HepG2 (cell line): ENCODE results near the gene KIF26B. TPM values are rescaled to one million over a fixed set of nuclear protein-coding genes. Genes with fewer than 3 reads are reported as not detected.

ENCODE experiments used
- BRCA1 ChIP-seq: sonication (generic); formaldehyde crosslinking; IDR thresholded peaks from 2 replicates; pipeline ENCODE4 v1.4.0; 2020; ENCODE audit warnings: missing genetic modification reagents
- DNMT3B ChIP-seq: conservative IDR thresholded peaks from 2 replicates; pipeline ENCODE4 v1.6.1; 2016; ENCODE audit warnings: missing biosample characterization, control low read depth
- ELF3 ChIP-seq: IDR thresholded peaks from 2 replicates; pipeline ENCODE4 v1.6.1; 2016; ENCODE audit warnings: missing genetic modification reagents, missing compliant biosample characterization
- FLYWCH1 ChIP-seq: sonication (generic); formaldehyde crosslinking; IDR thresholded peaks from 2 replicates; pipeline ENCODE4 v1.8.1; 2023; ENCODE audit warnings: mild to moderate bottlenecking, missing genetic modification reagents
- IRF2 ChIP-seq: IDR thresholded peaks from 2 replicates; pipeline ENCODE4 v1.6.1; 2018; ENCODE audit warnings: missing genetic modification reagents, missing compliant biosample characterization
- NBN ChIP-seq: fragments of 450-650 bp; conservative IDR thresholded peaks from 2 replicates; pipeline ENCODE4 v1.6.1; 2017
- PCBP1 ChIP-seq: fragments of 200-400 bp; formaldehyde crosslinking; IDR thresholded peaks from 2 replicates; pipeline ENCODE4 v1.6.1; 2017; ENCODE audit warnings: mild to moderate bottlenecking, low read depth, low read length, borderline replicate concordance
- SOX13 ChIP-seq, 3 experiments: fragments of 450-650 bp in 1 of 3; sonication (generic) in 1 of 3; formaldehyde crosslinking in 1 of 3; IDR thresholded peaks in 2 of 3; conservative IDR thresholded peaks in 1 of 3; 2 replicates each; pipeline versions ENCODE4 v1.5.0 to v1.6.1; 2016 to 2020; ENCODE audit warnings: antibody characterized with exemption in 1 of 3, mild to moderate bottlenecking in 1 of 3, missing compliant biosample characterization in 1 of 3, missing genetic modification reagents in 1 of 3, moderate library complexity in 1 of 3
- SP2 ChIP-seq: sonication (generic); formaldehyde crosslinking; IDR thresholded peaks from 2 replicates; pipeline ENCODE4 v1.5.1; 2020; ENCODE audit warnings: mild to moderate bottlenecking, missing genetic modification reagents
- TP53 ChIP-seq: sonication (generic); formaldehyde crosslinking; conservative IDR thresholded peaks from 2 replicates; pipeline ENCODE4 v1.4.0; 2020; ENCODE audit warnings: missing genetic modification reagents
- ZNF496 ChIP-seq: sonication (generic); formaldehyde crosslinking; IDR thresholded peaks from 2 replicates; pipeline ENCODE4 v1.8.1; 2023; ENCODE audit warnings: mild to moderate bottlenecking, moderate library complexity, missing genetic modification reagents; ENCODE audit not compliant: insufficient replicate concordance
- ZNF501 ChIP-seq: sonication (generic); formaldehyde crosslinking; IDR thresholded peaks from 2 replicates; pipeline ENCODE4 v1.5.1; 2020; ENCODE audit warnings: mild to moderate bottlenecking, moderate library complexity, missing genetic modification reagents
- ZNF589 ChIP-seq: sonication (generic); formaldehyde crosslinking; conservative IDR thresholded peaks from 2 replicates; pipeline ENCODE4 v1.8.0; 2022; ENCODE audit warnings: mild to moderate bottlenecking, moderate library complexity, missing genetic modification reagents
- ZNF746 ChIP-seq: sonication (generic); formaldehyde crosslinking; IDR thresholded peaks from 2 replicates; pipeline ENCODE4 v1.8.0; 2022; ENCODE audit warnings: mild to moderate bottlenecking, missing genetic modification reagents
- polyA plus RNA-seq, 8 experiments: library from polyadenylated mRNA; depleted of rRNA in 3 of 8; stranded (reverse) in 7 of 8; unstranded in 1 of 8; fragments of >200 nt; fragmentation: Illumina TruSeq in 4 of 8; extraction: Trizol in 4 of 8; gene quantifications; 2 replicates each; pipeline versions ENCODE4 v1.2.1 to v1.2.3, GENCODE V29; 2011 to 2016; ENCODE audit warnings: low read depth in 4 of 8, missing spikeins in 1 of 8, mixed read lengths in 1 of 8; ENCODE audit not compliant: insufficient read depth in 1 of 8
- total RNA-seq, 5 experiments: library from RNA; depleted of rRNA; stranded (reverse); fragments of >200 nt; fragmentation: Illumina TruSeq; extraction: Trizol; gene quantifications; 2 replicates each; pipeline ENCODE4 v1.2.3, GENCODE V29; 2016; ENCODE audit warnings: low read depth in 1 of 5
- TF ChIP-seq, protein P1 (sequence below): sonication (generic); formaldehyde crosslinking; conservative IDR thresholded peaks from 2 replicates; pipeline ENCODE4 v1.4.0; 2020; ENCODE audit warnings: mild to moderate bottlenecking, missing genetic modification reagents, moderate library complexity
- TF ChIP-seq, protein P2 (sequence below): sonication (generic); formaldehyde crosslinking; IDR thresholded peaks from 2 replicates; pipeline ENCODE4 v1.8.0; 2023; ENCODE audit warnings: mild to moderate bottlenecking, missing genetic modification reagents
- TF ChIP-seq, protein P3 (sequence below): sonication (generic); formaldehyde crosslinking; conservative IDR thresholded peaks from 2 replicates; pipeline ENCODE4 v1.8.0; 2022; ENCODE audit warnings: low read depth, missing genetic modification reagents
- TF ChIP-seq, protein P4 (sequence below): sonication (generic); formaldehyde crosslinking; IDR thresholded peaks from 2 replicates; pipeline ENCODE4 v1.8.0; 2022; ENCODE audit warnings: mild to moderate bottlenecking, missing genetic modification reagents
- TF ChIP-seq, protein P5 (sequence below): sonication (generic); formaldehyde crosslinking; conservative IDR thresholded peaks from 2 replicates; pipeline ENCODE4 v1.5.0; 2020; ENCODE audit warnings: missing genetic modification reagents

The KIF26B gene
- total and polyA plus RNA-seq, 2 of the 13 experiments (the other 11 are each of a cell fraction or from before 2014, with no cell fraction given), result 0.08 to 0.09 TPM

DNA sequence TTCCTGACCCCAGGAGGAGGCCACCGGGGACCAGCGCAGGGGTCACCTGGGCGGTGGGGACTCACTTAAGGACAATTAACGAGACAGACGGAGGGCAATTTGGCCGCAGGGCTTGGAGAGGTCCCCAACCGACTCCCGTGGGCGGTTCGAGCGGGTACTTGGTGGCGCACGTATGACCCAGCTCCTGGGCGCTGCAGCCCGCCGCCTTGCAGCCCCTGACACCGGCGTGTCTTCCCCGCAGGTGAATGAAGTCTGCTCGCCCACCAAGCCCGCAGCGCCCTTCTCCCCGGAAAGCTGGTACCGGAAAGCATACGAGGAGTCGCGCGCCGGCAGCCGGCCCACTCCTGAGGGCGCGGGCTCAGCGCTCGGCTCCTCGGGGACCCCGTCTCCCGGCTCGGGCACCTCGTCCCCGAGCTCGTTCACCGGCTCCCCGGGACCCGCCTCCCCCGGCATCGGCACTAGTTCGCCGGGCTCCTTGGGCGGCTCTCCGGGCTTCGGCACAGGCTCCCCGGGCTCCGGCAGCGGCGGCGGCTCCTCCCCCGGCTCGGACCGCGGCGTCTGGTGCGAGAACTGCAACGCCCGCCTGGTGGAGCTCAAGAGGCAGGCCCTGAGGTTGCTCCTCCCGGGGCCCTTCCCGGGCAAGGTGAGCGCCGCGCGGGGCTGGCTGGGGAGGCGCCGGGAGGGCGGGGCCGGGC, 1.4 kb downstream of the KIF26B start (continued):
- TF ChIP-seq, protein P1, sequence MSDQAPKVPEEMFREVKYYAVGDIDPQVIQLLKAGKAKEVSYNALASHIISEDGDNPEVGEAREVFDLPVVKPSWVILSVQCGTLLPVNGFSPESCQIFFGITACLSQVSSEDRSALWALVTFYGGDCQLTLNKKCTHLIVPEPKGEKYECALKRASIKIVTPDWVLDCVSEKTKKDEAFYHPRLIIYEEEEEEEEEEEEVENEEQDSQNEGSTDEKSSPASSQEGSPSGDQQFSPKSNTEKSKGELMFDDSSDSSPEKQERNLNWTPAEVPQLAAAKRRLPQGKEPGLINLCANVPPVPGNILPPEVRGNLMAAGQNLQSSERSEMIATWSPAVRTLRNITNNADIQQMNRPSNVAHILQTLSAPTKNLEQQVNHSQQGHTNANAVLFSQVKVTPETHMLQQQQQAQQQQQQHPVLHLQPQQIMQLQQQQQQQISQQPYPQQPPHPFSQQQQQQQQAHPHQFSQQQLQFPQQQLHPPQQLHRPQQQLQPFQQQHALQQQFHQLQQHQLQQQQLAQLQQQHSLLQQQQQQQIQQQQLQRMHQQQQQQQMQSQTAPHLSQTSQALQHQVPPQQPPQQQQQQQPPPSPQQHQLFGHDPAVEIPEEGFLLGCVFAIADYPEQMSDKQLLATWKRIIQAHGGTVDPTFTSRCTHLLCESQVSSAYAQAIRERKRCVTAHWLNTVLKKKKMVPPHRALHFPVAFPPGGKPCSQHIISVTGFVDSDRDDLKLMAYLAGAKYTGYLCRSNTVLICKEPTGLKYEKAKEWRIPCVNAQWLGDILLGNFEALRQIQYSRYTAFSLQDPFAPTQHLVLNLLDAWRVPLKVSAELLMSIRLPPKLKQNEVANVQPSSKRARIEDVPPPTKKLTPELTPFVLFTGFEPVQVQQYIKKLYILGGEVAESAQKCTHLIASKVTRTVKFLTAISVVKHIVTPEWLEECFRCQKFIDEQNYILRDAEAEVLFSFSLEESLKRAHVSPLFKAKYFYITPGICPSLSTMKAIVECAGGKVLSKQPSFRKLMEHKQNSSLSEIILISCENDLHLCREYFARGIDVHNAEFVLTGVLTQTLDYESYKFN (CRISPR knock-in tag), result no peak
- TF ChIP-seq ZNF746, result no peak
- TF ChIP-seq, protein P2, sequence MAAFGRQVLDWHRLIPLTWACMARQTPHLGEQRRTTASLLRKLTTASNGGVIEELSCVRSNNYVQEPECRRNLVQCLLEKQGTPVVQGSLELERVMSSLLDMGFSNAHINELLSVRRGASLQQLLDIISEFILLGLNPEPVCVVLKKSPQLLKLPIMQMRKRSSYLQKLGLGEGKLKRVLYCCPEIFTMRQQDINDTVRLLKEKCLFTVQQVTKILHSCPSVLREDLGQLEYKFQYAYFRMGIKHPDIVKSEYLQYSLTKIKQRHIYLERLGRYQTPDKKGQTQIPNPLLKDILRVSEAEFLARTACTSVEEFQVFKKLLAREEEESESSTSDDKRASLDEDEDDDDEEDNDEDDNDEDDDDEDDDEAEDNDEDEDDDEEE (CRISPR knock-in tag), result no peak
- TF ChIP-seq ZNF589 (CRISPR knock-in tag), result no peak
- no peak for TF ChIP-seq ELF3 (CRISPR knock-in tag)
- TF ChIP-seq TP53 (CRISPR knock-in tag), result no peak
- TF ChIP-seq, protein P3, sequence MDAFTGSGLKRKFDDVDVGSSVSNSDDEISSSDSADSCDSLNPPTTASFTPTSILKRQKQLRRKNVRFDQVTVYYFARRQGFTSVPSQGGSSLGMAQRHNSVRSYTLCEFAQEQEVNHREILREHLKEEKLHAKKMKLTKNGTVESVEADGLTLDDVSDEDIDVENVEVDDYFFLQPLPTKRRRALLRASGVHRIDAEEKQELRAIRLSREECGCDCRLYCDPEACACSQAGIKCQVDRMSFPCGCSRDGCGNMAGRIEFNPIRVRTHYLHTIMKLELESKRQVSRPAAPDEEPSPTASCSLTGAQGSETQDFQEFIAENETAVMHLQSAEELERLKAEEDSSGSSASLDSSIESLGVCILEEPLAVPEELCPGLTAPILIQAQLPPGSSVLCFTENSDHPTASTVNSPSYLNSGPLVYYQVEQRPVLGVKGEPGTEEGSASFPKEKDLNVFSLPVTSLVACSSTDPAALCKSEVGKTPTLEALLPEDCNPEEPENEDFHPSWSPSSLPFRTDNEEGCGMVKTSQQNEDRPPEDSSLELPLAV (CRISPR knock-in tag), result no peak
- TF ChIP-seq BRCA1 (CRISPR knock-in tag), result no peak
- TF ChIP-seq PCBP1, result no peak
- no peak for TF ChIP-seq ZNF501 (CRISPR knock-in tag)
- no peak for TF ChIP-seq FLYWCH1 (CRISPR knock-in tag)
- TF ChIP-seq SOX13 (IDR thresholded peaks at IDR 0.05), result no peak
- TF ChIP-seq SOX13 (CRISPR knock-in tag; conservative IDR thresholded peaks at IDR 0.05 in 1 of 2, IDR thresholded peaks at IDR 0.05 in 1 of 2), result no peak
- TF ChIP-seq, protein P4, sequence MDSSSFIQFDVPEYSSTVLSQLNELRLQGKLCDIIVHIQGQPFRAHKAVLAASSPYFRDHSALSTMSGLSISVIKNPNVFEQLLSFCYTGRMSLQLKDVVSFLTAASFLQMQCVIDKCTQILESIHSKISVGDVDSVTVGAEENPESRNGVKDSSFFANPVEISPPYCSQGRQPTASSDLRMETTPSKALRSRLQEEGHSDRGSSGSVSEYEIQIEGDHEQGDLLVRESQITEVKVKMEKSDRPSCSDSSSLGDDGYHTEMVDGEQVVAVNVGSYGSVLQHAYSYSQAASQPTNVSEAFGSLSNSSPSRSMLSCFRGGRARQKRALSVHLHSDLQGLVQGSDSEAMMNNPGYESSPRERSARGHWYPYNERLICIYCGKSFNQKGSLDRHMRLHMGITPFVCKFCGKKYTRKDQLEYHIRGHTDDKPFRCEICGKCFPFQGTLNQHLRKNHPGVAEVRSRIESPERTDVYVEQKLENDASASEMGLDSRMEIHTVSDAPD (CRISPR knock-in tag), result no peak
- TF ChIP-seq SP2 (CRISPR knock-in tag), result no peak
- no peak for TF ChIP-seq NBN
- no peak for TF ChIP-seq ZNF496
- TF ChIP-seq IRF2, result no peak
- TF ChIP-seq, protein P5, sequence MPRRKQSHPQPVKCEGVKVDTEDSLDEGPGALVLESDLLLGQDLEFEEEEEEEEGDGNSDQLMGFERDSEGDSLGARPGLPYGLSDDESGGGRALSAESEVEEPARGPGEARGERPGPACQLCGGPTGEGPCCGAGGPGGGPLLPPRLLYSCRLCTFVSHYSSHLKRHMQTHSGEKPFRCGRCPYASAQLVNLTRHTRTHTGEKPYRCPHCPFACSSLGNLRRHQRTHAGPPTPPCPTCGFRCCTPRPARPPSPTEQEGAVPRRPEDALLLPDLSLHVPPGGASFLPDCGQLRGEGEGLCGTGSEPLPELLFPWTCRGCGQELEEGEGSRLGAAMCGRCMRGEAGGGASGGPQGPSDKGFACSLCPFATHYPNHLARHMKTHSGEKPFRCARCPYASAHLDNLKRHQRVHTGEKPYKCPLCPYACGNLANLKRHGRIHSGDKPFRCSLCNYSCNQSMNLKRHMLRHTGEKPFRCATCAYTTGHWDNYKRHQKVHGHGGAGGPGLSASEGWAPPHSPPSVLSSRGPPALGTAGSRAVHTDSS (CRISPR knock-in tag), result no peak
- TF ChIP-seq DNMT3B (CRISPR knock-in tag), result no peak
